Cerebellar cortex (tissue), 1 donor: ENCODE results near the gene TMPRSS3.

Experiments used
- DNase-seq: peaks from one replicate; pipeline ENCODE4 v3.0.0-alpha.2; 2015; ENCODE audit warnings: low spot score

The TMPRSS3 gene

GRCh38 chr21:42395905-42396651 lies at the start of gene TMPRSS3:
Gene TMPRSS3 (minus strand): TSS chr21:42396052. CDS start chr21:42395417, 635 bp downstream.
- DNase-seq = no peak

DNA sequence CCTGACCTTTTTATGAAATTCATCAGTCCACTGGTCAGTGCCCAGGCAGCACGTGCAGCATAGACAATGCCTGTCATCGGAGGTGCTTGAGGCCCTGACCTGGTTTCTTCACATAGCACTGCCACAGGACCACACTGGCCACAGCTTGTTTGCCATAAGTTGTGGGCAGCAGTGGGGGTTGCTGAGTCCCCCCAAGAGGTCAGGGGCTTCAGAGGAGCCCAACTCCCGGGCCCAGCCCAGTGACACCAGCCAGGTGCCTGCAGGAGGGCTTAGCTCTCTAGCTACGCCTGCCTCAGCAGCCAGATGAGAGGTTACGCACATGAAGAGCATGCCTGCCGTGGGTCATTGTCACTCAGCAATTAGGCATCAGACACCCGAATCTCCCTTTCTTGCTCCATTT lies 49.5 kb upstream of the TMPRSS3 start:
- DNase-seq = no peak

DNA sequence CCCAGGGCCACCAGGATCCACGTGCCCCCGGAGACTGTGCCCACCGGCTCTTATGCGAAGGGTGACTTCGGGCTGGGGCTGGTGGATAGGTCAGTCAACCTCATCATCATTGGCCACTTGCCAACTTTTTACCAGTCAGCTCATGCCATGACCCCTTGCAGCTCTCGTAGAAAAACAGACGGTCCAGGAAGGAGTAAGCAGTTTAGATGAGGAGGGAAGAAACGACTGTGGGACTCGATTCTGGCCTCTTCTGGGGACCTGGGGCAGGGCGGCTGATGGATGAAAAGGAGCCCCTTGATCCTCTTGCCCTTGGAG lies 48.9 kb upstream of the TMPRSS3 start:
- no peak for DNase-seq

DNA sequence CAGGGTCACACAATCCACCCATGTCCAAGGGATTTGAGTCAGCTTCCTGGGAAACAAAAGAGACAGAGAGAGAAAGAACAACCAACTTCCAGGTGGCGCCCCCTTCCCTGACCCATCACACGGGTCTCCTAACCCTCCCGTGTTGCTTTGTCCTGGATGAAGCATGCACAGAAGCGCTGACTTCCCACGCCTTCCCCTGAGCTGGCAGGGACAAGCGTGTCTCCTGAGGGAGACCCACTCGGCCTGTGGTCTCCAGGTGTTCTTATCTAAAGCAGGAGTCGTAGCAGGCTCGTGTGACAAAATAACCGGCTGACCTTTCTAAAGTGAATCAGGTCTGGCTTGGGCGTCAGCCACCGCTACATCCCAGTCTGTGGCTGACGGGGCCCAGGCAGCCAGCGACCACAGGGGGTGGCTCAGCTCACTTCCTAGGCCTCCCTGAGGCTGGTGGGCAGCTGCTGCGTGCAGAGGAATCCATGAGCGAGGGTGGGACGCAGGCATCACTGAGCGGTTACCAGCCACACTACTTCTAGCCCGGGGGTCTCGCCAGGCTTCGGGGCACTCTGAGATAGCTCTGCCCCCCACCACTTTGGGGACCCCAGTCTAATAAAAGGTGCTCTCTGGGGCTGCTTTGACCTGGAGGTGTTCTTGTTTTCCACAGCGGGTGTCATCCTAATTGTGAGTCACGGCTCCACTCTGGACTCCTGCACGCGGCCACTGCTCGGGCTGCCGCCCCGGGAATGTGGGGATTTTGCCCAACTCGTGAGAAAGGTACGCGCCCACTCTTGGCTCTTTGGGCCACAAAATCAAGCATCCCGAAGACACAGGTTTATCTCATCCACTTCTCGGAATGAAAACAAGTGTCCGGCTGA lies 48.3 kb upstream of the TMPRSS3 start:
- no peak for DNase-seq

DNA sequence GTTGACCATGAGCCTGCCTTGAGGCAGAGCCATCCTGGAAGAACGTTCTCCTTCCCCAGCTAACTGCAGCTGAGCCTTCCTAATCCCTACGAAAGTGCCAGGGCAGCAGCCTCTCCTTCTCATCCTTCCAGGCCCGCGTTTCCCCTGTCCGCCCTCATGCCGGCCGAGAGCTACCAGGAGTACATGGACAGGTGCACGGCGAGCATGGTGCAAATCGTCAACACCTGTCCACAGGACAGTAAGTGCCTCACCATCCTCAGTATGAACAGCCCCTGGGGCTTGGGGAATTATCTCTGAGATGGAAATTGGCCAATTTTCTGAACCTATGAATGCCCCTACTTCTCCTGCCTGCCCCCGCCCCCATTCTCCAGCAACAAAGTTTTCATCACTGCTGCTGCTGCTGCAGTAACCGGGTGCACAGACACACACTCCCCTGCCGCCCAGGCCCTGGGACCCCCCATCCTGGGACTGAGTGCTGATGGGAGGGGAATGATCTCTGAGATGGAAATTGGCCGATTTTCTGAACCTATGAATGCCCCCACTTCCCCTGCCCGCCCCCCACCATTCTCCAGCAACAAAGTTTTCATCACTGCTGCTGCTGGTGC lies 47.4 kb upstream of the TMPRSS3 start:
- no peak for DNase-seq

DNA sequence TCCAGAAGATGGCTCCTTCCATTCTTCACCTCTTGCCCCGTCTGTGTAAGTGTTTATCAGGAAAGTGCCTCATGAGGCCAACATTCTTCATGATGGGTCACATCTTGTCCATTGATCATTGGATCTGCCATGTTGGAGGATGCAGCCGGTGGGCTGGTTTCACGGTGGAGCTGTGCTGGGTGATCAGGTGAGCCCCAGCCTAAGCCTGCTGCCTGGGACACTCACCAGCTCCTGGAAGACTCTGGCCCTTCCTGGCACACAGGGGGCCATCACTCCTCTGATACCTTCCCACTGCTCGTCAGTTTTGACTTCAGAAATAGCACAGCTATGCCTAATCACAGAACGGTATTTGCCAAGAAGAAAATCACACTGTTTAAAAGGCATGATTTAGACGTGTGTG lies 46.1 kb upstream of the TMPRSS3 start:
- no peak for DNase-seq

- no peak for DNase-seq
Observed at GRCh38 chr21:42440187-42440792, 44.4 kb upstream of the TMPRSS3 start.

GRCh38 chr21:42439284-42440186 lies 43.7 kb upstream of the TMPRSS3 start:
- no peak for DNase-seq

GRCh38 chr21:42438316-42439205 lies 42.7 kb upstream of the TMPRSS3 start:
- DNase-seq = no peak

- DNase-seq = no peak
Observed at GRCh38 chr21:42437786-42438185, 41.9 kb upstream of the TMPRSS3 start.

DNA sequence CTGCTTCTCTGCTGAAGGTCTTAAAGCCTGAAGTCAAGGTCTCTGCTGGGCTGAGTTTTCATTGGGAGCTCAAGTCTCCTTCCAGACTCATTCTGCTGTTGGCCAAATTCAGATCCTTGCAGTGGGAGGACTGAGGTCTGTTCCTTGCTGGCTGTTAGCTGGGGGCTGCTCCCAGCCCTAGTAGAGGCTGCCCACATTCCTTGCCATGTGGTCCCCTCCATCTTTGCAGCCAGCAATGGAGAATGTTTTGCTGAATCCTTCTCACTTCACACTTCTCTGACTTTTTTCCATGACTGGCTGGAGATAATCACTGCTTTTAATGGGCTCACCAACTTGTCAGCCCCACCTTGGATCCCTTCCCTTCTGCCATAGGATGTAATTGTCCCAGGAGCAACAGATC lies 41.1 kb upstream of the TMPRSS3 start:
- DNase-seq = no peak

DNA sequence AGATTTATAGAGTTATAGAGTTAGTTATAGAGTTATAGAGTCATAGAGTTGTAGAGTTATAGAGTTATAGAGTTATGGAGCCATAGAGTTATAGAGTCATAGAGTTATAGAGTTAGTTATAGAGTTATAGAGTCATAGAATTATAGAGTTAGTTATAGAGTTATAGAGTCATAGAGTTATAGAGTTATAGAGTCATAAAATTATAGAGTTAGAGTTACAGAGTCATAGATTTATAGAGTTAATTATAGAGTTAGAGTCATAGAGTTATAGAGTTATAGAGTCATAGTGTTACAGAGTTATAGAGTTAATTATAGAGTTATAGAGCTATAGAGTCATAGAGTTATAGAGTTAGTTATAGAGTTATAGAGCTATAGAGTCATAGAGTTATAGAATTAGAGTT lies 40.0 kb upstream of the TMPRSS3 start:
- no peak for DNase-seq

GRCh38 chr21:42435401-42435800 lies 39.5 kb upstream of the TMPRSS3 start:
- DNase-seq = no peak

DNA sequence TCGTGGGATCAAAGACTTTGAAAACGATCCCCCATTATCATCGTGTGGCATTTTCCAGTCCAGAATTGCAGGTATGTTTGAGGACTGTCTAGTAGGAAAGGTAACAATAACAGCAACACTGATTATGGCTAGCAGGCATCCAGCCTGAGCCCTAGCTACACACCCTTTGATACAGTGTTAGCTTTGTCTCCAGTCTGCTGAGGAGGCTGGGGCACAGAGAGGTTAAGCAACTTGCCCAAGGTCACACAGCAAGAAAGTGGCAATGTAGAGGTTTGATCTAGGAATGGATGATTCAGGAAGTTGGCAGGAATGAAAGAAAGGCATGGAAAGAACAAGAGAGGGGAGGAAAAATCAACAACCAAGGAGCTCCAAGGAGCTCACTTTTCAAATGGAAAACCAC lies 39.0 kb upstream of the TMPRSS3 start:
- DNase-seq = no peak

- no peak for DNase-seq
Observed at GRCh38 chr21:42433946-42434551, 38.2 kb upstream of the TMPRSS3 start.

DNA sequence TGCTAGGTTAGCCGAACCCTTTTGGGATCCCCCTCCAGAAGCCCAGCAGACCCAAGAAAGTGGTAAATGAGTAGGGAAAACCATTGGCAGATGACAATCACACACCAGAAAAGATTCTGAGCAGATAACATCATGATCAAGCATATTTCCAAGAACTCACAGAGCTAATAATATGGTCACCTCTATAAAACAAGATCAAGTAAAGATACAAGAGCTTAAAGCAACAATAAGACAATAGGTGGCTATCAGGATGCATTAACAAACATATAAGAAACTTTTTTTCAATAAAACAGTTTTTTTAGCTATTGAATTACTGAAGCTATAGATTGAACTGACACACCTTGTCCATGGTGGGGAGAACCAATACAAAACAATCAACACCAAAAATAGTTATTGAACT lies 36.8 kb upstream of the TMPRSS3 start:
- DNase-seq = no peak

DNA sequence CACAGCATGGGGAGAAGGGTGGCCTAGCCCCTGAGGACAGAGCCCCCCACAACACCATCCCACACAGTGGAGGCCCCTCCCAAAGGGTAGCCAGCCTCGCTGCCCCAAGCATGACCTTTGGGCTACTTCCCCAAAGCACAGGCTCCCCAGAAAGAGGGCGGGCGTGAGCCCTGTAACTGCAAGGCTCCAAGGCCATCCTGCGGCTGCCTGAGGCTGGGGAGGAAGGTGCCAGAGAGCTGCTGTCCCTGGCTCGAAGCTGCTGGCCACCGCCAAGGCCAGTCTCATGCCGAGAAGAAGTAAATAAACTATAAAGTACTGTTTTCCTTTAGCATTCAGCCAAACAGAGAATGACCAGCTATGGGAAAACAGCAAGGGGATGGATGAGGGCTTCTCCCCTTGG lies 35.3 kb upstream of the TMPRSS3 start:
- DNase-seq = no peak

GRCh38 chr21:42430521-42430920 lies 34.7 kb upstream of the TMPRSS3 start:
- no peak for DNase-seq

DNA sequence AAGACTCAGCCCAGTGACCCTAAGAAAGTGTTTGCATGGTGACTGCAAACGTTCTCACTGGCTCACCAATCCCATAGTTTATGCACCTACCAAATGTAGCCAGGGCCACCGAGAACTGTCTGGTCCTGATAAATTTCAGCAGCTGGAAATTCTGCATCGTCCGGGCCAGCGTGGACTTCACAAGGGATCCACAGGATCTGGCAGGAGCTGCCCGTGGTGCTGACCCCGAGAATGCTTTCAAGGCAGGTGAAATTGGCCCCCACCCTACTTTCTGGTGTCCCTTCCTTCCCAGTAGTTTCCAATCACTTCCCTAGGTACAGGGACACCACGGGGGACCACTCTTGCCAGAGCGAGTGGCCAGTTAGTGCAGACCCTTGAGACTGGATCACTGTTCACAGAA lies 34.0 kb upstream of the TMPRSS3 start:
- DNase-seq = no peak

GRCh38 chr21:42429021-42429420 lies 33.2 kb upstream of the TMPRSS3 start:
- no peak for DNase-seq
